GM19099 (cell line): ENCODE results near the gene TMEM38B.

Experiments
- POLR2A ChIP-seq: IDR thresholded peaks from 3 replicates; pipeline ENCODE4 v1.6.1; 2011; ENCODE audit warnings: low read depth; ENCODE audit not compliant: insufficient read length; ENCODE audit errors: extremely low read depth

TMEM38B gene

DNA sequence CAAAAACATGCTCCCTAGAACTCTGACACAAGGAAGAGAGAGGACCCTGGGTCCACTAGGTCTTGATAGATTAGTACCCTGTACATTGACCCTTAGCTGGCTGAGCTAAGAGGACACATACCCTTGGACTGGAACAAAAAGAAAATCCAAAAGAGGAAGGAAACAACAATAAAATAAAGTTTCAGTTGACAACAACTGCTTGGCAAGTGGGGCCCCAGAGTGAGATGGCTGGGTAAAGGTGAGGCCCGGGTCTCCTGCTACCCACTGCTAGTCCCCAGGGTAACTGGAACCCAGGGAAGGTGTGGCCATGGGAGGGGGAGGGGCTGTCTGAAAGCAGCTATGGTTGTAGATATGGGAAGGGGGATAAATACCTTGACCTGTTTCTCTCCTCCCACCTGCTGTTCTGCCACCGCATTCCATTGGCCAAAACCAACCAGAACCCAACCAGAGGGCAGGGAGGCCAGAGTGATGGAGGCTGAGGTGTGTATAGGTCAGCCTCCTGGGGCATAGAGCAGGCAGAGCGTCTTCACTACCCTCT, 20.4 kb upstream of the TMEM38B start:
- TF ChIP-seq POLR2A, result no peak

DNA sequence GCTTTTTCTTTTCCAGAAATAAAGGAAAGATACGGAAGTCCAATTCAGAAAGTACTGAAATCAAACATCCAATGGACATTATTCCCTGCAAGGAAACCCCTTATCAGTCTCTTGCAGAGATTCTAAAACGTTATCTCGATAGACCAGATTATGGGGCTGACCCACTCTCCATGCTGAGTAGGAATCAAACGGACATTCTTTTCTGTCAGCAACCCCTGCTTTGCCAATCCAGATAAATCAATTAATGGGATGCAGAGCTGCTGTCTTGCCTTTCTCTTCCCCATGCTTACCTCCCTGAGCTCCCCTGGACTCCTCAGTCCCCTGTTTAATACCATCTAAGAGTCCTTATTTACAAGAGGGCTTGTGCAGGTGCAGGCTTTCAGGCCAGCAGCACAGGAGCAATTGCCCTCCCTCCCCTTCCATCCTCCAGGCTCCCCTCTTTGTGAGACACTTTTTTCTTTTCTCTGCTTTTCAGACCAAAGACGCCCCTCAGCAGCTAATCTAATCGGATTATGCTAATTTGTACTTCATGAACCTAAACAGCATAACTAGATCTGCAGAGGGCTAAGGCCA, 17.9 kb upstream of the TMEM38B start:
- TF ChIP-seq POLR2A, result no peak

DNA sequence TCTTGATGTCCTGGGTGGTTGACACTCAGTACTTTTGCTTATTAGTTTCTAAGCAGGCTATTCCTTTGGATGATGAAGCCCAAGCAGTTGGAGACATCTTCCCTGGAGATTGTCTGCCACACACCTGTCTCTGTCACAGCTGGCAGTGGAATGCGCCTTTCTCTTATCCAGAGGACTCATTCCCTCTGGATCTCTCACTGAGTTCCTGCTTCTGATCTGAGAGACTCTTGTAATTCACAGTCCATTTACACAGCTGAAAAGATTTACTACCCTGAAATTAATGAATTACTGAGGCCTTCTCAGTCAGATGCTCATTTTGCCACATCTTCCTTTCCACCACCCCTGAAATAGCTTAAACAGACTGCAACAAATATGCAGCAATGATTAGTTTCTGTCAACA, 16.2 kb upstream of the TMEM38B start:
- TF ChIP-seq POLR2A, result no peak

DNA sequence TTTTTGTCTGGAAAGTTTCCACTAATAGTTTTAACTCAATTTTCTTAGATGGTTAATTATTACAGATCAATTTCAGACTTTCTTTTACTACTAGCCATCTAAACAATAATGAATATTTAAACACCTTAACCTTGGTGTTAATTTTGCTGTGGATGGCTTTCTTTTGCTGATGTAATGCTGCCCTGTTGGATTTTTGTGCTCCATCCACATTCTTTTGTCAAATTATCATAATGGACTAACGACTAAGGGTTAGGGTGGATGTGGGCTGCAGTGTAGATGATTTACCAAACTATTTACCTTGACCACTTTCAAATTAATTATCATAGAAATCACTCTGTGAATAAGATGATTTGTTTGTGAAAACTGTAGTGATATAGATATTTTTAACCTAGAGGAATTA, 15.6 kb upstream of the TMEM38B start:
- TF ChIP-seq POLR2A, result no peak

DNA sequence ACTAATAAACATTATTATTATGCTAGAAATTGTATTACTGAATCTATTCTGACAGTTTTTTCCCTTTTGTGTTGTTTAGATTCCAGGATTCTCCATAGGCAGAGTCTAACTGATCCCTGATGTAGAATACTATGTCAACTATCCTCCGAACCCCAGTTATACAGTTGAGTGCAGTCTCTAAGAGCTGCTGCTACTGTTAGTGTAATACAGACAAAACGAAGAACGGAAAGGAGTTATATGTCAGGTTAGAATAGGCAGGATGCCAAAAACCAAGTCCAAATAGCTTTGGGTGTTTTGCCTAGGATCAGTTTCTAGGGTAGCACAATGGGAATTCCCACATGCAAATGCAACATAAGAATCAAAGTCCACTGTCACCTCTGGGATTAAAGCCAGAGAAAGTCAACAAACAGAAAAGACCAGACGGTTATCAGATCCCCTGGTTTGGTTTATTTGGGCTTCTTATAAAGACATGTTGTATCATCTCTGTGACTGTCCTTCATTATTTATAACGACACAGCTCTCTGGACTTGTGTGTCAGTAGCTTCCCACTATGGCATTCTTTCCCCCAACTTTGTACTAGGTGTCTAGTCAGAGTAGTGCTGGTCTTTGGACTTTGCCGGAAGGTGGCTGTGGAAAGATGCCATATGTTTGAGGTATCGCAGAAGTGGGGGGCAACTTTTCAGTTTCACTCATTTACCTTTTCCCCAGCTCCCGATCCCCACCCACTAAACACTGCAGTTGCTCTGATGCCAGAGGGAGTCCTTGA, 14.9 kb upstream of the TMEM38B start:
- no peak for TF ChIP-seq POLR2A

DNA sequence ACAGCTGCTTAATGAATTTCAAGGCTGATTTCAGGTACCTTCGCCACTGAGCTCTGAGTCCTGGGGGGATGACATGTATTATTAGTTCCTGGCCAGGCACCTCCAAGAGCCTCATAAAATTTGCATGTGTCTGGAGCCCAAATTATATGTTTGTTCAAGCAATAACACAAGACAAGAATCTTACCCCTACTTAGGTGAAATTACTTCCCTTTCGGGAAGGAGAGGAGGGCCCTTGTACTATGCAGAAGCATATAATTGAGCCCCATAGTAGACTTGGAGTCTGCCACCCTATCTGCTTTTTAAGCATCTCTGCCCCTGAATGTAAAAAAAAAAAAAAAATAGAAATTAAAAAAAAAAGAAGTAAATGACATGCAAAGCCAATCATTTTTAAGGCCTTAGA, 13.0 kb upstream of the TMEM38B start:
- TF ChIP-seq POLR2A, result no peak

DNA sequence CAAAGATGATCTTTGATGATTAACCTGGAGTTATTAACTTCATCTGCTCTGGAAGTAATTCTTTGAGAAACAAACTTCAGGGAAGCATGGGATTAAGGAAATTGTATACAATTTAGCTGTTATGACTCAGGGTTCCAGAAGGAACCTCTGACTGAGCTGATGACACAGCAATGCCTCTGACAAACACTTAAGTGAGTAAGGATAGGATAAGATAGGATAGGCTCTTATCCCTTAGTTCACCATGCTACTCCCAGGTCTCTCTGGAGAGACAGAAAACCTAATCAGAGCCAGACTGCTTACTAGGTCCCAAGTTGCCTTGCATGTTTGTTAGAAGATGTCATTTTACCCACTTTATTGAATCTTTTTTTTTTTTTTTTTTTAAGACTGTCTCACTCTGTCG, 12.6 kb upstream of the TMEM38B start:
- no peak for TF ChIP-seq POLR2A

DNA sequence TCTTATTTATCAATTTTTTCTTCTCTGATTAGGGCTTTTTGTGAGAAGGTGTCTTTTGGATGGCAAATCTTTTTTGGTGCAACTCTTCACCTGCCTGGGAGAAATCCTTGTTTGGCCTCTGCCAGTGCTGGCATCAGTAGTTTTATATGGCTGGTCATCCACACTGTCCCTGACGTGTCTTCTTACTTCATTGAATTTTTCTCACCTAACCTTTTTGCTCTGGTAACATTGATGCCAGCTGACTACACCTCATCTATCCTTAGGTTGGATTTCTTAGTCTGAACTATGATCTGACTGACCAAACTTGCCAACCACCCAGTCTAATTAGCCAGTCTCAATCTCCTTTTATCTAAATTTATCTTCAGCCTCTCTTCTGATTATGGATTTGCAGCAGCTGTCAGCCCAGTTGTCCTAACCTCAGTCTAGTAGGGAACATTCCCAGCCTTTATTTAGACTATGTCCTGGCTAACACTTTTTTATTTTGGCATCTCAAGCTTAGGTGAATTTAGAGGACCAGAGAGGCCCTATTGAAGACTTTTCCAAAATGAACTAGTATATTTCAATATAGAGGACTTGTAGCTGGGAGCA, 10.6 kb upstream of the TMEM38B start:
- no peak for TF ChIP-seq POLR2A

DNA sequence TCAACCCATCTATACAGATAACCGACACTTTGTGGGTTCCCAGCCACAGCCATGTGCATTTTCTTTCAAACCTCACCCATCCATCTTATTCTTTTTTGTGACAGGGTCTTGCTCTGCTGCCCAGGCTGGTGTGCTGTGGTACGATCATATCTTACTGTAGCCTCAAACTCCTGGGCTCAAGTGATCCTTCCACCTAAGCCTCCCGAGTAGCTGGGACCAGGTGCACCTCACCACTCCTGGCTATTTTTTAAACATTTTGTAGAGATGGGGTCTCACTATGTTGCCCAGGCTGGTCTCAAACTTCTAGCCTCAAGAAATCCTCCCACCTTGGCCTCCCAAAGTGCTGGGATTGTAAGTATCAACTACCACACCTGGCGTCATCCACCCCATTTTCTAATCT, 7.4 kb upstream of the TMEM38B start:
- no peak for TF ChIP-seq POLR2A

DNA sequence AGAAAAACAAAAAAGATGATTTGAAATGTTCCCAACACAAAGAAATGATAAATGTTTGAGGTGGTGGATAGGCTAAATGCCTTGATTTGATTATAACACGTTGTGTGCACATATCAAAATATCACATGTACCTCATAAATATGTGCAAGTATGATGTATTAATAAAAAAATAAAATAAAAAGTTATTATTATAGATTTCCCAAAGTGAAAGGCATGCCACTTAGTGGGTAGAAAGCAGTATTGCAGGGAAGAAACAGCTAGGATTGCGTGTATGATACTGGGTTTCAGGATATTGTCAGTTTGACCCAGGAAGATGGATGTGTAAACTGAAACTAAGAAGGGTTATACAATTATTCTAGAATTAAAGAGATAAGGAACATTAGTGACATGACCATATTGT, 3.6 kb upstream of the TMEM38B start:
- TF ChIP-seq POLR2A, result no peak

DNA sequence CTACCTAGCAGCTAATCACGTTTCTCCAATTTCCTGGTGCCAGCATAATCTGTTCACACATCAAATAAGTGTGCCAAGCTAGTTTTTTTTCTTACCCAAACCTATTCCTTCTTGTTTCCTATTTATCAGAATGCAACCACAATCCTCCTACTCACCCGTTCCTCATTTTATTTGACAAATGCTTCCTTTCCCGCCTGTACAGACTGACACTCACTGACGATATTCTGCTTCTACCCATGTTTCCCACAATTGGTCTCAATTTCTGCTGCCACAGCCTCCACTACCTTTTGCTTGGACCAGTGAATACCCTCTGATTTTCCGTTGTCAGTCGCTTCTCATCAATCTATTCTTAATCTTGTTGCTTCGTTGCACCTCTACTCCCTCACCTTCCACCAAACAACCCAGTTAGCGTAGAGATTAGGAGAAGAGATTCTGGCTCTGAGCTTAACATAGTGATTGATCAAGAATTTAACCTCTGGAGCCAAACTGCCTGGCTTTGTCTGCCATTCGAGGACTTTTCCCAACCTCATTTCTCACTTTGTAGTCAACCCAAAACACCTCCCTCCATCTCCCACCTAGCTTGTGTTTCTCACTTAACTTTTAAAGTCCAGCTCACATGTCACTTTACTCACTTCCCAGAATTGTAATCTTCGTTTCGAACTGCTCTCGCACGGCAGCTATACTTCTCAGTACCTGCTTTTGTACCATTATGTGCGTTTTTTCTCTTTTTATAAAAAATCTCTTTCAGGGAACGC, 729 bp upstream of the TMEM38B start:
- no peak for TF ChIP-seq POLR2A

DNA sequence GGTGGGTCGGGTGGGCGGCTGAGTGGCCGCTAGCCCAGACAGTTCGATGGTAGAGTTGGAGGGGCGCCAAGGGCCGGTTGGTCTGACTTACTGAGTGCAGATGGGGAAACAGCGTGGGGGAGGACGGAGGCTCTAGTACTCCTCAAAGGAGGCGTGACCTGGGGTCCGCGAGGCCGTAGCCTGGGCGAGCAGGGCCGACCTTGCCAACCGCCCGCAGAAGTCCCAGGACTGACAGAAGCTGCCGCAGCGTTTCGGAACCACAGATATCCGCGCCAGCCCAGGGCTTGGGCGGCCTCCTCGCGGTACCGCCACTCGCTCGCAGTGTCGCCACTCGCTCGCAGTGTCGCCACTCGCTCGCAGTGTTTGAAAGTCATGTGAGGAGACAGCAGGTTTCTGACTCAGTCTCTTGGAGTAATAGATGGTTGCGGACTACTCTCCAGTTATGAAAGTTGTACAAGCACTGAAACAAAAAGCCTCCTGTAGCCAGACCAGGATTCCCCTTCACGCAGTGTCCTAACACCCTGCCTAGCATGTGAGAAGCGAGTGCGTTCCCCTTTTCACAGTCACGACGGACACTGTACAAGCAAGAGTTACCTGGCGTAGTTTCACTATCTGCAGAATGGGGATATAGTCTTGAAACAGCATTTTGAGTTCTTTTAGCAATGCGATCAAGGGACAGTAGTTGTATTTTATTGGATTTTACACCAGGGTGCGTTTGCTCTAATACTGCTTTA, 674 bp downstream of the TMEM38B start:
- TF ChIP-seq POLR2A, result no peak

DNA sequence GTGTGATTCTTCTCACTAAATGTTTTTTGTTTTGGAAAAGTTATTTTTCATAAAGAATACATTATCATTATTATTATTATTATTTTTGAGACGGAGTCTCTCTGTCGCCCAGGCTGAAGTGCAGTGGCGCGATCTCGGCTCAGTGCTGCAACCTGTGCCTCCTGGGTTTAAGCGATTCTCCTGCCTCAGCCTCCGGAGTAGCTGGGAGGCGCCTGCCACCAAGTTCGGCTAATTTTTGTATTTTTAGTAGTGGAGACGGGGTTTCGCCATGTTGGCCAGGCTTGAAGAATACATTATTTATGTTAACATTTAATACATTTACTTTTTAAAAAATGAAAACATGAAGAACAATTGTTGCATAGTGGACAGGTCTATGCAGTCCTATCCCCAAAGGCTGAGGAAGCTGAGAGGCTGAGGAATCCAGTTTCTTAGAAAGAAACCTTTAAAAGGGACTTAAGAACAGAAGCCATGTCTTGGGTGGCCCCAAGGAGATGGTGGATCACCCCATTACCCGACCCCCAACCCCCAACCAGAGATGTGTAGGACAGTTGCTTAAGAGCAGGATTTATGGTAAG, 2.0 kb downstream of the TMEM38B start:
- no peak for TF ChIP-seq POLR2A

DNA sequence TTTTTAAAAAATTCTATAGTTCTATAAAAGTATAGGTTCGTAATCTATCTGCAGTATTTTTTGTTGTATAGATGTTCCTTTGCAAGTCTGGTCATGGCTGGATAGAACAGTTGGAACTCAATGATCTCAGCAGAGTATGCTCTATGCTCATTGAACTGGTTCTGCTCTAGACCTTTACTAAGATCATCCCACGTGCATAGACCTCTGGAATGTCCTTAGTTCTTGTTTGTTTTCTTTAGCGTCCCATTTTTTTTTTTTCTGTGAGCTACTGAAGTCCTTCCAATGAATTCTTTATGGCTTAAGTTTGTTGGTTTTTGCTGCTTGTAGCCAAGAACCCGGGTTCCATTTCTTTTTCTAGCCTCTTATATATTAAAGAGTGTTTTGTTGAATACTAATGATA, 3.5 kb downstream of the TMEM38B start:
- TF ChIP-seq POLR2A, result no peak
